Measurements from ENCODE around the gene TCF7L1. TPM values are rescaled to one million over a fixed set of nuclear protein-coding genes. Genes with fewer than 3 reads are reported as not detected.

TCF7L1 gene
- total RNA-seq, 1 donor from 2014 or later = 8.9 TPM

DNA sequence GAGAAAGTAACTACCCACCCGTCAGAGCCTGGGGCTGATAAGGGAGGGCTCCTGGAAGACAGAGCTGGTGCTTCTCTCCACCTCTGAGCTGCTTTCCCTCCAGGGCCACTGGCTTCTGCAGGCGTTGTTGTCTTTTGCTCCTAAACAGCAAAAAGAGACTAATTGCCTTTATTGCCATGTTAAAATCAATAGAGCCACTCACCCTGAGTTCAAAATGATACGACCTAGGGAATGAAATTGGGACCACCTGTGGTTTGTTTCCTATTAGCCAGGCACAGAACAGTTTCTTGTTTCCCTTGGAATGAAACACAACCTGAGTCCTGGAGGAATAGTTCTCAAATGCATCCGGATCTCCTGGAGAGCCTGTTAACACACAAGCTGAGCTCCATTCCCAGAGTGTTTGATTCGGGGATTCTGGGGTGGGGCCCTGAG lies 45.8 kb downstream of the TCF7L1 start:
- no peaks in the 10 kb centered on the region for H3K36me3 ChIP-seq (ENCODE audit: control insufficient read depth in 3 of 3, insufficient read depth in 3 of 3, low read length in 3 of 3)
- H3K4me1 ChIP-seq (ENCODE audit: control insufficient read depth in 3 of 3, insufficient read depth in 3 of 3, low read length in 3 of 3) = peaks cover 54 to 76% (median 68%) of the 10 kb centered on the region in 3 donors
- no peak overlapping the region for H3K27ac ChIP-seq (ENCODE audit: low read depth, low read length)
- H3K9ac ChIP-seq (ENCODE audit: low read depth in 1 of 3, low read length in 3 of 3) = no peak overlapping the region
- H3K9me3 ChIP-seq (ENCODE audit: control insufficient read depth in 3 of 3, low read length in 3 of 3) = no peaks in the 10 kb centered on the region
- no peak overlapping the region for H3K4me3 ChIP-seq (ENCODE audit: low read length in 3 of 3)
- no peaks in the 10 kb centered on the region for H3K27me3 ChIP-seq (ENCODE audit: control insufficient read depth in 3 of 3, insufficient read depth in 3 of 3, low read length in 3 of 3)

DNA sequence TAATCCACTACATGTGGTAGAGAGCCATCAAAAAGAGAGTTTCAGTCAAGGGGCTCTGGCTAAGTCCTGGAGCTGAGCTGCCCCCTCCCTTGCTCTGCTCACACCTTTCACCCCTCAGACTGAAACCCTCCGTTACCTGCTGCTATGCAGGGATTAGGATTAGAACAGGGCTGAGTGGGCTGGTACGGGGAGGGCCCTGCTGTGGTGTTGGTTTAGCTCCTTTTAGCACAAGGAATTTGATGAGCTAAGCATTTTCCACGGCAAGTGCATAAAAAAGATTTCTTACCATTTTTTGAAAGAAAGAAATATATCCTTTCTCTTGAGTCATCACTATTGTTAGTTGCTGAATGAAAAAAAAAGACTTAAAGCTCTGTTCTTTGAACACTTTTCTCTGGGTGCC lies 46.3 kb downstream of the TCF7L1 start:
- Histone ChIP-seq H3K36me3 (ENCODE audit: control insufficient read depth in 3 of 3, insufficient read depth in 3 of 3, low read length in 3 of 3) (no peaks in the 10 kb centered on the region), H3K4me1 (ENCODE audit: control insufficient read depth in 3 of 3, insufficient read depth in 3 of 3, low read length in 3 of 3) (peaks cover 50 to 71% (median 63%) of the 10 kb centered on the region in 3 donors), H3K9me3 (ENCODE audit: control insufficient read depth in 3 of 3, low read length in 3 of 3) (no peaks in the 10 kb centered on the region), H3K9ac (ENCODE audit: low read depth in 1 of 3, low read length in 3 of 3) (no peak overlapping the region), H3K27me3 (ENCODE audit: control insufficient read depth in 3 of 3, insufficient read depth in 3 of 3, low read length in 3 of 3) (no peaks in the 10 kb centered on the region), H3K27ac (ENCODE audit: low read depth, low read length) (no peak overlapping the region), H3K4me3 (ENCODE audit: low read length in 3 of 3) (no peak overlapping the region)

DNA sequence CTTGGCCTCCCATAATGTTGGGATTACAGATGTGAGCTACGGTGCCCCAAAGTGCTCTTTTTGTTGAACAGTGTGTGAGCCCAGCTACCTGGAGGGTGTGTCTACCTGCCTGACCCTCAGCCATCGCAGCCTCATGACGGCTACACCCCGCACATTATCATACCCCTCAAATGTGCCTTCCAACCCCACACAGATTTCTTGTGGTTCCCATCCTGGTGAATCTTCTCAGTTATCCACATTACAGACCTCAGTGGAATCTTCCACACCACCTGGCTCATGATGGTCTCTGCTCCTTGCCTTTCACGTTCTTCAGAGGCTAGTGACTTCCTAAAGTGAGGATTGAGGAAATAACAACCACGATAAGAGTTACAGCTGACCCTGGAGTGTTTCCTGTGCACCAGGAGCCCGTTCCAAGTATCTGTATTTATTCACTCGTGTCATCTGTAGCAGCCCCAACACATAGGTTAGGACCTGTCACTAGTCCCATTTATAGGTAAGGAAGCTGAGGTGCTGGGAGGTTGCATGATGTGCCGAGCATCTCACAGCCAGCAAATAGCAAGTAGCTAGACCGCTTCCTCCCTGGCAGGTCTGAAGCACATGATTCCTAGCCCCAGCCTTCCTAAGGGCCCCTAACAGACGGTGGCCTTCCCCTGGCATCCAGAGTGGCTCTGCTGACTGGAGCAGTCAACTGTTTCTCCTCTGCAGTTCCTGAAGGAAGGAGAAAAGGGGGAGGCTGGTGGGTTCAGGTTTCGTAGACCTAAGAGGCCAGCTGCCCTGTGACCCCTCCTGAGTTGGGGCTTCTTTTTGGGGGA lies 47.3 kb downstream of the TCF7L1 start:
- Histone ChIP-seq H3K4me1 (ENCODE audit: control insufficient read depth in 3 of 3, insufficient read depth in 3 of 3, low read length in 3 of 3) (peaks cover 41 to 61% (median 53%) of the 10 kb centered on the region in 3 donors), H3K9ac (ENCODE audit: low read depth in 1 of 3, low read length in 3 of 3) (no peak overlapping the region), H3K27me3 (ENCODE audit: control insufficient read depth in 3 of 3, insufficient read depth in 3 of 3, low read length in 3 of 3) (no peaks in the 10 kb centered on the region), H3K27ac (ENCODE audit: low read depth, low read length) (no peak overlapping the region), H3K36me3 (ENCODE audit: control insufficient read depth in 3 of 3, insufficient read depth in 3 of 3, low read length in 3 of 3) (no peaks in the 10 kb centered on the region), H3K9me3 (ENCODE audit: control insufficient read depth in 3 of 3, low read length in 3 of 3) (no peaks in the 10 kb centered on the region), H3K4me3 (ENCODE audit: low read length in 3 of 3) (no peak overlapping the region)

DNA sequence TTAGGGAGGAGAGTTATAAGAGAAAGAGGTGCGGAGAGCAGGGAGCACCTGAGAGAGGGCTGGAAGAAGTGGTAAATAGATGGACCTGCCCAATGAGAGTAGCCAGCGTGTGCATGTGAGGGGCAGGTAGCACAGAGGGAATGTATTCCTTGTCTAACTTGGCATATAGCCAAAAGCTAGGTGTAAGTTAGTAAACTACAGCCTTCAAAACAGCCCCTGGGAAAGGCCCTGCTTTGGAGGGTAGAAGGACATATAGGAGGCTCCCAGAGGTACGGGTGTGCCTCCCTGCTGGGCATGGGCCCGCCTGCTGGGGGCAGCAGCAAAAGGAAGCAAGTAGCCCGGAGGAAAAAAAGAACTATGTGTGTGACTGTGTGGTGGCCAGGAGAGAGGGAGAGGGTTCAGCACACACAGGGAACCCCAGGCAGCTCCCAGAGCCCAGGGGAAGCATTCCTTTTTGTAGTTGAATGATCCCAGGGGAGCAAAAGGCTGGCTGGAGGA lies 48.0 kb downstream of the TCF7L1 start:
- H3K36me3 ChIP-seq (ENCODE audit: control insufficient read depth in 3 of 3, insufficient read depth in 3 of 3, low read length in 3 of 3) = no peaks in the 10 kb centered on the region
- no peaks in the 10 kb centered on the region for H3K27me3 ChIP-seq (ENCODE audit: control insufficient read depth in 3 of 3, insufficient read depth in 3 of 3, low read length in 3 of 3)
- no peak overlapping the region for H3K9ac ChIP-seq (ENCODE audit: low read depth in 1 of 3, low read length in 3 of 3)
- H3K27ac ChIP-seq (ENCODE audit: low read depth, low read length) = no peak overlapping the region
- peaks cover 34 to 54% (median 47%) of the 10 kb centered on the region in 3 donors for H3K4me1 ChIP-seq (ENCODE audit: control insufficient read depth in 3 of 3, insufficient read depth in 3 of 3, low read length in 3 of 3)
- no peak overlapping the region for H3K4me3 ChIP-seq (ENCODE audit: low read length in 3 of 3)
- no peaks in the 10 kb centered on the region for H3K9me3 ChIP-seq (ENCODE audit: control insufficient read depth in 3 of 3, low read length in 3 of 3)

DNA sequence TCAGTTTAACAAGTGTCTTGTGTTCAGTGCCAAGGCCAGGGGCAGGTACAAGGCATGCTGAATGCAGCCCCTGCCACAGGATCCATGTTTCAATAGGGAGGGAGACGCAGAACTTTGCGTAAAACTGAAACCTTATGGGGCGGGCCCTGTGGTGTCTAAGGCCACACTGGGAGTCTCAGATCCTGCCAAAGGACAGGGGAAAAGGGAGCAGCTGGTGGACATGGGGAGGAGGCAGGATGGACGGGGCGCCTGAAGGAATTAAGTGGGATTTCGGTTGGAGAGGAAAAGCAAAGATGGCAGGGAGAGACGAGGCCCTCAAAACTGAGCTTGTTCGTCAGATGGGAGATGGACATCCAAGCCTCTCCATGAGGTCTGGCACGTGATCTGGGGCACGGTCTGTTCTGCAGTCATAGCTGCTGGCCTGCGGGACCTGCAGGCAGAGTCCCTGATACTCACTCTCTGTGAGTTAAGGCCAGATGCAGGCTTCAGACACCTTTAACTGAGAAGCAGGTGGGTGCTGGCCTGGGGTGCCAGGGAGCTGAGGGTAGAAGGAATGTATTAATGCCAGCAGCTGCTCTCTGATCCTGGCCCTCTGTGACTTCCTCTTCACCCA lies 48.8 kb downstream of the TCF7L1 start:
- Histone ChIP-seq H3K36me3 (ENCODE audit: control insufficient read depth in 3 of 3, insufficient read depth in 3 of 3, low read length in 3 of 3) (no peaks in the 10 kb centered on the region), H3K4me1 (ENCODE audit: control insufficient read depth in 3 of 3, insufficient read depth in 3 of 3, low read length in 3 of 3) (peaks cover 31 to 49% (median 43%) of the 10 kb centered on the region in 3 donors), H3K9me3 (ENCODE audit: control insufficient read depth in 3 of 3, low read length in 3 of 3) (no peaks in the 10 kb centered on the region), H3K27me3 (ENCODE audit: control insufficient read depth in 3 of 3, insufficient read depth in 3 of 3, low read length in 3 of 3) (no peaks in the 10 kb centered on the region), H3K27ac (ENCODE audit: low read depth, low read length) (no peak overlapping the region), H3K9ac (ENCODE audit: low read depth in 1 of 3, low read length in 3 of 3) (no peak overlapping the region), H3K4me3 (ENCODE audit: low read length in 3 of 3) (no peak overlapping the region)

DNA sequence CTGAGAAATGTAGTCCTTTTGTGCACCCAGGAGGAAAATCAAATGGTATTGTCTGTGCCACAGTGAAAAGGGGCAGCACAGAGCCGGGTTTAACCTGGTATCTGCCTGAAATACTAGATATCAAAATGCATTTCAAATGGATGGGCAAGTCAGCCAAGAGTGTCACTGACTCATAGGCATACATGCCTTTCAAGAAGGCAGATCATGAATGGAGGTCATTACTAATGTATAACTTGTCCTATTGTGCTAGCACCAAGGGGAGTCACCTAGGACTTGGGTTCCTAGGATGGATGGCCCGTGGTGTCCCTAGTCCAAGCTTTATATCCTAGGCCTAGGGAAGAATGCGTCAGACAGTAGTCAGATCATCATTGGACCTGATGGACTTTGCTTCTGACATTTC lies 49.9 kb downstream of the TCF7L1 start:
- no peaks in the 10 kb centered on the region for H3K36me3 ChIP-seq (ENCODE audit: control insufficient read depth in 3 of 3, insufficient read depth in 3 of 3, low read length in 3 of 3)
- no peak overlapping the region for H3K27ac ChIP-seq (ENCODE audit: low read depth, low read length)
- H3K9ac ChIP-seq (ENCODE audit: low read depth in 1 of 3, low read length in 3 of 3) = no peak overlapping the region
- peaks cover 30 to 46% (median 40%) of the 10 kb centered on the region in 3 donors for H3K4me1 ChIP-seq (ENCODE audit: control insufficient read depth in 3 of 3, insufficient read depth in 3 of 3, low read length in 3 of 3)
- H3K9me3 ChIP-seq (ENCODE audit: control insufficient read depth in 3 of 3, low read length in 3 of 3) = no peaks in the 10 kb centered on the region
- H3K27me3 ChIP-seq (ENCODE audit: control insufficient read depth in 3 of 3, insufficient read depth in 3 of 3, low read length in 3 of 3) = no peaks in the 10 kb centered on the region
- H3K4me3 ChIP-seq (ENCODE audit: low read length in 3 of 3) = no peak overlapping the region

DNA sequence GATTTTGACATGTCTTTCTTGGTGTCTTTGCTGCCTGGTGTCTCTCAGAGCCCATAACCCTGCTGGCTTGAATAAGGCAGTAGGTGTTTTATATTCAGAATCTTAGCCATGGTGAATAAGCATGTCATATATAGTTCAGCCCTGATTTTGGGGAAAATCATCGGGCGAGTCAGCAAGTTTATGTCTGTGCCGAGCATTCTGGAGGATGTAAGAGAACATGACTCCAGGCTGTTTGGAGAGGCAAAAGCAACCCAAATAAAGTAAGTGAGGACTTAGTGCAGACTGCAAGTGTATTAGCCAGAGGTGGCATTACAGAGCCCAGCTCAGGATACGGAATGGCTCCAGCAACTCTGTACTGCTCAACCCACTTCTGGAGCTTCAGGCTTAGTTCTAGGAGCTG lies 50.3 kb downstream of the TCF7L1 start:
- H3K4me3 ChIP-seq (ENCODE audit: low read length in 3 of 3) = no peak overlapping the region
- peaks cover 26 to 42% (median 38%) of the 10 kb centered on the region in 3 donors for H3K4me1 ChIP-seq (ENCODE audit: control insufficient read depth in 3 of 3, insufficient read depth in 3 of 3, low read length in 3 of 3)
- no peaks in the 10 kb centered on the region for H3K9me3 ChIP-seq (ENCODE audit: control insufficient read depth in 3 of 3, low read length in 3 of 3)
- no peaks in the 10 kb centered on the region for H3K27me3 ChIP-seq (ENCODE audit: control insufficient read depth in 3 of 3, insufficient read depth in 3 of 3, low read length in 3 of 3)
- no peaks in the 10 kb centered on the region for H3K36me3 ChIP-seq (ENCODE audit: control insufficient read depth in 3 of 3, insufficient read depth in 3 of 3, low read length in 3 of 3)
- H3K27ac ChIP-seq (ENCODE audit: low read depth, low read length) = no peak overlapping the region
- H3K9ac ChIP-seq (ENCODE audit: low read depth in 1 of 3, low read length in 3 of 3) = no peak overlapping the region

DNA sequence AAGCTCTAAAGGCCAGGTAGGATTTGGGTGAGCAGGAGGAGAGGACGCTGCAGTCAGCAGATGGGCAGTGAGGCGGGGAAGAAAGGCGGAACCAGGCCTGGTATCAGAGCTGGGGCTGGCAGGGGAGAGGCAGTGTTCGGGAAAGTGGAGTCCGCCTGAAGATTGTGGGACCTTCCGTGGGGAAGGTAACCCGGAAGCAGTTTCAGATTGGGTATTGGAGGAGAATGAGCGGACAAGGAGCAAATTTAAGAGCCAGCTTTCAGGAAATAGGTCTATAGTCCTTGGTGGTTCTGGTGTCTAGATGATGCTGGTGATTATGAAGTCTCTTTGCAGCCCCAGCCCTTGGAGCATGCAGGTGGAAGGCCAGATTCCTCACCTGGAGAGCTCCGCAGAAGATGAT lies 51.0 kb downstream of the TCF7L1 start:
- peaks cover 30 to 41% (median 37%) of the 10 kb centered on the region in 3 donors for H3K4me1 ChIP-seq (ENCODE audit: control insufficient read depth in 3 of 3, insufficient read depth in 3 of 3, low read length in 3 of 3)
- no peak overlapping the region for H3K27ac ChIP-seq (ENCODE audit: low read depth, low read length)
- no peaks in the 10 kb centered on the region for H3K36me3 ChIP-seq (ENCODE audit: control insufficient read depth in 3 of 3, insufficient read depth in 3 of 3, low read length in 3 of 3)
- no peak overlapping the region for H3K4me3 ChIP-seq (ENCODE audit: low read length in 3 of 3)
- no peak overlapping the region for H3K9ac ChIP-seq (ENCODE audit: low read depth in 1 of 3, low read length in 3 of 3)
- no peaks in the 10 kb centered on the region for H3K27me3 ChIP-seq (ENCODE audit: control insufficient read depth in 3 of 3, insufficient read depth in 3 of 3, low read length in 3 of 3)
- no peaks in the 10 kb centered on the region for H3K9me3 ChIP-seq (ENCODE audit: control insufficient read depth in 3 of 3, low read length in 3 of 3)

DNA sequence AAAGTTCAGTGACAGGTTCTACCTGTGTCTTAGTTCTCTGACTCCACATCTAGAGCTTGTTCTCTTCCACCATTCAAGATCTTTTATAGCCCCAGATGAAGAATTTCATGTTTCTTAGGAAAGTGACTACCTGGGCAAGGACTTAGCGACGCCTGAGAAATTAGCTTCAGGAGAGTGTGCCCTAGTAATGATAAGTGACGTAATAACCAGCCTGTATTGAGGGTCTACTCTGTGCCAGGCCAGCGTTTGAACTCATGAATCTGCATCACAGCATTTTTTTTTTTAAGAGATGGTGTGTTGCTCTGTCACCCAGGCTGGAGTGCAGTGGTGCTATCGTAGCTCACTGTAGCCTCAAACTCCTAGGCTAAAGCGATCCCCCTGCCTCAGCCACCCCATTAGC lies 51.8 kb downstream of the TCF7L1 start:
- Histone ChIP-seq H3K27ac (ENCODE audit: low read depth, low read length) (no peak overlapping the region), H3K27me3 (ENCODE audit: control insufficient read depth in 3 of 3, insufficient read depth in 3 of 3, low read length in 3 of 3) (no peaks in the 10 kb centered on the region), H3K9ac (ENCODE audit: low read depth in 1 of 3, low read length in 3 of 3) (no peak overlapping the region), H3K4me3 (ENCODE audit: low read length in 3 of 3) (no peak overlapping the region), H3K9me3 (ENCODE audit: control insufficient read depth in 3 of 3, low read length in 3 of 3) (no peaks in the 10 kb centered on the region), H3K36me3 (ENCODE audit: control insufficient read depth in 3 of 3, insufficient read depth in 3 of 3, low read length in 3 of 3) (no peaks in the 10 kb centered on the region), H3K4me1 (ENCODE audit: control insufficient read depth in 3 of 3, insufficient read depth in 3 of 3, low read length in 3 of 3) (peaks cover 26 to 38% (median 31%) of the 10 kb centered on the region in 3 donors)

DNA sequence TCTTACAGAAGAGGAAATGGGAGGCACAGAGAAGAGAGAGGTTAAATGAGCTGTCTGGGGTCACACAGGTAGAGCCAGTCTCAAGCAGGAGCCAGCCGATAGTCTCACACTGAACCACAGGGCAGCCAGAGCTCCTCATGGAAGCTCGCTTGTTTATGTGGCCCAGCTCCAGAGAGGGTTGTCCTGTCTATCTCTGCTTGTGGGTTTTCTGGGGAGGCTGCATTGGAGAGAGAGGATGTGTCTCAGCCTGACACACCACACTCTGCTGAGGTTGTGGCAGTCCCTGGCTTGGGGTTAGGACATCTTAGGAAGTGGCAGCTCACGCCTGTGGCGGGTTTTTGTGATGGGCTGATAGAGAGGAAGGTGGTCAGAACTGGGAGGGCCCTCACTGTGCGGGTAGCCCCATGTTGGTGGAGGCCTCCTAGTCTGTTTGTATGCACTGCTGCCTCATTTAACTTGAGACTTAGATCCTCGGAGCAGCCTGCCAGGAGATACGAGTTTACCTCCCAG lies 52.3 kb downstream of the TCF7L1 start:
- Histone ChIP-seq H3K36me3 (ENCODE audit: control insufficient read depth in 3 of 3, insufficient read depth in 3 of 3, low read length in 3 of 3) (no peaks in the 10 kb centered on the region), H3K27me3 (ENCODE audit: control insufficient read depth in 3 of 3, insufficient read depth in 3 of 3, low read length in 3 of 3) (no peaks in the 10 kb centered on the region), H3K27ac (ENCODE audit: low read depth, low read length) (no peak overlapping the region), H3K9ac (ENCODE audit: low read depth in 1 of 3, low read length in 3 of 3) (no peak overlapping the region), H3K4me1 (ENCODE audit: control insufficient read depth in 3 of 3, insufficient read depth in 3 of 3, low read length in 3 of 3) (peaks cover 23 to 34% (median 27%) of the 10 kb centered on the region in 3 donors), H3K4me3 (ENCODE audit: low read length in 3 of 3) (no peak overlapping the region), H3K9me3 (ENCODE audit: control insufficient read depth in 3 of 3, low read length in 3 of 3) (no peaks in the 10 kb centered on the region)
